Neural cell (in vitro differentiated cells): Measurements from ENCODE around the gene RAB1B. TPM values are rescaled to one million over a fixed set of nuclear protein-coding genes. Genes with fewer than 3 reads are reported as not detected.

Source experiments
- H2AFZ ChIP-seq: fragments of 200-600, 300-800 bp; sonication (generic), shearing (Covaris generic); 2 replicates; pipeline ENCODE4 v1.6.0; 2014; ENCODE audit warnings: low read depth, mild to moderate bottlenecking, antibody characterized with exemption, low read length, moderate library complexity
- H3F3A ChIP-seq: fragments of 200-600 bp; shearing (Covaris generic); 2 replicates; pipeline ENCODE4 v1.6.1; 2016; ENCODE audit warnings: mild to moderate bottlenecking, moderate library complexity, mixed read lengths, antibody characterized with exemption, low read length; ENCODE audit not compliant: insufficient read depth, poor library complexity, severe bottlenecking
- H3K27ac ChIP-seq: fragments of 200-600, 300-800 bp; sonication (generic), shearing (Covaris generic); 2 replicates; pipeline ENCODE4 v1.5.1; 2014; ENCODE audit warnings: mild to moderate bottlenecking, low read length, moderate library complexity
- H3K27me3 ChIP-seq: fragments of 300-800, 200-600 bp; sonication (generic), shearing (Covaris generic); 2 replicates; pipeline ENCODE4 v1.6.0; 2014; ENCODE audit warnings: mild to moderate bottlenecking, low read depth, low read length, moderate library complexity; ENCODE audit not compliant: insufficient read depth
- H3K36me3 ChIP-seq: fragments of 300-800, 200-600 bp; sonication (generic), shearing (Covaris generic); 2 replicates; pipeline ENCODE4 v1.5.1; 2014; ENCODE audit warnings: mild to moderate bottlenecking, antibody characterized with exemption, low read length, moderate library complexity; ENCODE audit not compliant: insufficient read depth
- H3K4me2 ChIP-seq: fragments of 300-800, 200-600 bp; sonication (generic), shearing (Covaris generic); 2 replicates; pipeline ENCODE4 v1.6.0; 2014; ENCODE audit warnings: mild to moderate bottlenecking, low read length
- H3K4me3 ChIP-seq: fragments of 300-800, 200-600 bp; sonication (generic), shearing (Covaris generic); 2 replicates; pipeline ENCODE4 v1.5.1; 2014; ENCODE audit warnings: mild to moderate bottlenecking, low read length, moderate library complexity
- H3K79me2 ChIP-seq: fragments of 200-600 bp; shearing (Covaris generic); replicated peaks from 2 replicates; pipeline ENCODE4 v1.6.0; 2014; ENCODE audit warnings: mild to moderate bottlenecking, low read length, moderate library complexity; ENCODE audit not compliant: insufficient read depth
- H3K9ac ChIP-seq: fragments of 300-800, 200-600 bp; sonication (generic), shearing (Covaris generic); 2 replicates; pipeline ENCODE4 v1.6.1; 2016; ENCODE audit warnings: mild to moderate bottlenecking, low read length, mixed read lengths
- H3K9me2 ChIP-seq: fragments of 200-600 bp; shearing (Covaris generic); 2 replicates; pipeline ENCODE4 v1.6.1; 2016; ENCODE audit warnings: mild to moderate bottlenecking, low read length, mixed read lengths; ENCODE audit not compliant: insufficient read depth
- H3K9me3 ChIP-seq: fragments of 200-600, 300-800 bp; sonication (generic), shearing (Covaris generic); 2 replicates; pipeline ENCODE4 v1.6.1; 2016; ENCODE audit warnings: mild to moderate bottlenecking, mixed run types, low read length, moderate library complexity, mixed read lengths
- H4K20me1 ChIP-seq: fragments of 200-600 bp; shearing (Covaris generic); 2 replicates; pipeline ENCODE4 v1.6.1; 2016; ENCODE audit warnings: mild to moderate bottlenecking, mixed run types; ENCODE audit not compliant: insufficient read depth
- EP300 ChIP-seq: fragments of 450-650 bp; conservative IDR thresholded peaks from 2 replicates; pipeline ENCODE4 v1.6.1; 2014; ENCODE audit warnings: antibody characterized with exemption, mild to moderate bottlenecking, moderate library complexity; ENCODE audit not compliant: poor library complexity, severe bottlenecking
- EZH2 ChIP-seq: fragments of 200-600, 300-800 bp; shearing (Covaris generic), sonication (generic); IDR thresholded peaks from 2 replicates; pipeline ENCODE4 v1.6.1; 2014; ENCODE audit warnings: antibody characterized with exemption, low read length, borderline replicate concordance, mild to moderate bottlenecking; ENCODE audit not compliant: insufficient read depth, poor library complexity, severe bottlenecking
- MXI1 ChIP-seq: fragments of 450-650 bp; conservative IDR thresholded peaks from 2 replicates; pipeline ENCODE4 v1.6.1; 2014; ENCODE audit warnings: antibody characterized with exemption, mild to moderate bottlenecking; ENCODE audit not compliant: poor library complexity, severe bottlenecking
- POLR2AphosphoS5 ChIP-seq: IDR thresholded peaks from 2 replicates; pipeline ENCODE4 v1.6.1; 2012
- RAD21 ChIP-seq: fragments of 450-650 bp; conservative IDR thresholded peaks from 2 replicates; pipeline ENCODE4 v1.6.1; 2014; ENCODE audit warnings: antibody characterized with exemption, mild to moderate bottlenecking, moderate library complexity
- SMC3 ChIP-seq: fragments of 450-650 bp; conservative IDR thresholded peaks from 2 replicates; pipeline ENCODE4 v1.6.1; 2014; ENCODE audit warnings: antibody characterized with exemption, mild to moderate bottlenecking, moderate library complexity; ENCODE audit not compliant: poor library complexity
- TAF1 ChIP-seq: IDR thresholded peaks from 2 replicates; pipeline ENCODE4 v1.6.1; 2012; ENCODE audit warnings: low read depth
- polyA minus RNA-seq: library from RNA; depleted of rRNA, polyadenylated mRNA; stranded (reverse); fragments of >200 nt; gene quantifications from 2 replicates; pipeline ENCODE4 v1.2.3, GENCODE V29; 2014
- polyA plus RNA-seq: library from polyadenylated mRNA; depleted of rRNA; stranded (reverse); fragments of >200 nt; gene quantifications from 2 replicates; pipeline ENCODE4 v1.2.3, GENCODE V29; 2014
- TF ChIP-seq, protein P1 (sequence below): IDR thresholded peaks from 2 replicates; pipeline ENCODE4 v1.6.1; 2012; ENCODE audit warnings: borderline replicate concordance
- TF ChIP-seq, protein P2 (sequence below): fragments of 450-650 bp; IDR thresholded peaks from 2 replicates; pipeline ENCODE4 v1.5.1; 2014; ENCODE audit warnings: antibody characterized with exemption, mild to moderate bottlenecking, moderate library complexity; ENCODE audit not compliant: poor library complexity, severe bottlenecking

Gene RAB1B
- polyA plus RNA-seq (27.2 and 27.9 TPM in 2 replicates), polyA minus RNA-seq (24.8 and 29.9 TPM in 2 replicates)

DNA sequence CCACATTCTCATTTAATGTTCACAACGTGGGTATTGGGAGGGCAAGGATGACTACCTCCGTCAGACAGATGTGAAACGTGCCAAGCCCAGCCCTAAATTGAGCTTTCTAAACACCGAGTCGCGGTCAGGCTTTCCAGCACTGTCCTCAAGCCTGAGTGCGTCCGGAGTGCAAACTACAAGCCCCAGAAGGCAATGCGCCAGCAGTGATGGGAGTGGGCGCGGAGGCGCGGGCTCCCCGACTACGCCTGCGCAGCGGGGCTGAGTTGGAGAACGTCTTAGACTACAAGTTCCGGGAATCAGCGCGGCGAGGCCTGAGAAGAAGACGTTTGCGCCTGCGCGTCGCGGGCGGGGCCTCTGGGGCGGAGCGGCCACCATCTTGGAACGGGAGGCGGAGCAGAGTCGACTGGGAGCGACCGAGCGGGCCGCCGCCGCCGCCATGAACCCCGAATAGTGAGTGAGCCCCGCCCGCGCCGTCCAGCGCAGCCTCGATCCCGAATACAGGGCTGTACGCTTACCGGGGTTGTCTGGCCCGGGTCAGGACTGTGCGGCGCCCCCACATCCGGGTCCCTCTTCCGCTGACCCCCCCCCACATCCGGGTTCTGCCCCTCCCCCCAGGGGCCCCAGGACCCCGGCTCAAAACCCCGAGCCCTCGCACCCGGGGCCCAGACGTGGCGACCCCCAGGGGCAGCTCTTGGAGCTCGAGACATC, at the start of gene RAB1B:
RAB1B (plus strand) TSS at position 396 of the 708 bp plus-strand sequence; CDS start at position 437, 41 bp downstream.
- Histone ChIP-seq H3K9me2 (no peaks in the 10 kb centered on the region), H4K20me1 (no peaks in the 10 kb centered on the region), H3F3A (no peaks in the 10 kb centered on the region), H3K9me3 (no peaks in the 10 kb centered on the region), H3K27me3 (no peaks in the 10 kb centered on the region), H3K4me2 (peak within 1 kb of the TSS; percentile 90), H3K36me3 (no peaks in the 10 kb centered on the region), H3K27ac (peak within 1 kb of the TSS; percentile 92), H3K4me3 (peak within 1 kb of the TSS; percentile 92), H3K9ac (peak within 1 kb of the TSS; percentile 96), H3K79me2 (peaks cover 20% of the 10 kb centered on the region), H2AFZ (peak within 1 kb of the TSS; percentile 60)
- TF ChIP-seq MXI1 = peak; percentile 8
- peak; percentile 84 for TF ChIP-seq POLR2AphosphoS5
- no peak for TF ChIP-seq SMC3
- TF ChIP-seq EZH2 = no peak

DNA sequence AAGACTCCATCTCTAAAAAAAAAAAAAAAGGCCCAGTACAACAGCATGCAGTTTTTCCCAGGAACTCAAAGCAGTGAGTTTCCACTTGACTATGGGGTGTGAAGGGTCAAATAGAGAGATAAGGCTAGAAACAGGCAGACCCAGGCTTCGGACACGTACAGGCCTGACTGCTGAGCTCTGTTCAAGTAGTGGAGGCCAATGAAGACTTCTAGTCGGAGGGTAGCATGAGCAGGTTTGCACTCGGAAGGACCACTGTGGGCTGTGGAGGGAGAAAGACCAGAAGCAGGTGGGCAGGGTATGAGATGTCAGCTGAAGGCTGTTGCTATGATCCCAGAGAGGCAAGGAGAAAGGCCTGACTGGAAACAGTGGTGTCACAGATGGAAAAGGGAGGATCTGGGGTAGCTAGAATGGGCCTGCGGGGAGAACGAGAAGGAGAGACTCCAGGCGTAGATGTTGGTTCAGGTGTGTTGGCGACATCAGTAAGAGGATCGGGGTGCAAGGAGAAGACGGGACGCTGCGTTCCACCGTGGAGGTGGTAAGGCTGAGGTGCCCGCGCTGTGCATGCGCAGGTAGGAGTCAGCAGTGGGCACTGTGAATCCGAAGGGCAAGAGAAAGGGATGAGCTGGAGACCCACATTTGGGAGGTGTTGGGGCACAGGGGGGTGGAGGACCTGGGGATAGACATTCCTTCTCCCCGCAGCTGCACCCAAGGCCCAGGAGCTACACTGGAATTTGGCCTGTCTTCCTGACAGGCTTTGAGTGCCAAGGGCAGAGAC, 49.4 kb upstream of the RAB1B start:
- Histone ChIP-seq H3K36me3 (peaks cover 3% of the 10 kb centered on the region), H3K4me2 (no peak overlapping the region), H3K4me3 (no peak overlapping the region), H3K27ac (no peak overlapping the region), H3K9ac (no peak overlapping the region), H3K9me3 (no peaks in the 10 kb centered on the region), H2AFZ (no peak overlapping the region), H3F3A (no peaks in the 10 kb centered on the region), H3K9me2 (no peaks in the 10 kb centered on the region), H3K79me2 (no peaks in the 10 kb centered on the region), H3K27me3 (no peaks in the 10 kb centered on the region), H4K20me1 (no peaks in the 10 kb centered on the region)
- no peak for TF ChIP-seq EP300
- no peak for TF ChIP-seq MXI1
- TF ChIP-seq EZH2 = no peak
- no peak for TF ChIP-seq SMC3
- no peak for TF ChIP-seq POLR2AphosphoS5
- TF ChIP-seq, protein P1, sequence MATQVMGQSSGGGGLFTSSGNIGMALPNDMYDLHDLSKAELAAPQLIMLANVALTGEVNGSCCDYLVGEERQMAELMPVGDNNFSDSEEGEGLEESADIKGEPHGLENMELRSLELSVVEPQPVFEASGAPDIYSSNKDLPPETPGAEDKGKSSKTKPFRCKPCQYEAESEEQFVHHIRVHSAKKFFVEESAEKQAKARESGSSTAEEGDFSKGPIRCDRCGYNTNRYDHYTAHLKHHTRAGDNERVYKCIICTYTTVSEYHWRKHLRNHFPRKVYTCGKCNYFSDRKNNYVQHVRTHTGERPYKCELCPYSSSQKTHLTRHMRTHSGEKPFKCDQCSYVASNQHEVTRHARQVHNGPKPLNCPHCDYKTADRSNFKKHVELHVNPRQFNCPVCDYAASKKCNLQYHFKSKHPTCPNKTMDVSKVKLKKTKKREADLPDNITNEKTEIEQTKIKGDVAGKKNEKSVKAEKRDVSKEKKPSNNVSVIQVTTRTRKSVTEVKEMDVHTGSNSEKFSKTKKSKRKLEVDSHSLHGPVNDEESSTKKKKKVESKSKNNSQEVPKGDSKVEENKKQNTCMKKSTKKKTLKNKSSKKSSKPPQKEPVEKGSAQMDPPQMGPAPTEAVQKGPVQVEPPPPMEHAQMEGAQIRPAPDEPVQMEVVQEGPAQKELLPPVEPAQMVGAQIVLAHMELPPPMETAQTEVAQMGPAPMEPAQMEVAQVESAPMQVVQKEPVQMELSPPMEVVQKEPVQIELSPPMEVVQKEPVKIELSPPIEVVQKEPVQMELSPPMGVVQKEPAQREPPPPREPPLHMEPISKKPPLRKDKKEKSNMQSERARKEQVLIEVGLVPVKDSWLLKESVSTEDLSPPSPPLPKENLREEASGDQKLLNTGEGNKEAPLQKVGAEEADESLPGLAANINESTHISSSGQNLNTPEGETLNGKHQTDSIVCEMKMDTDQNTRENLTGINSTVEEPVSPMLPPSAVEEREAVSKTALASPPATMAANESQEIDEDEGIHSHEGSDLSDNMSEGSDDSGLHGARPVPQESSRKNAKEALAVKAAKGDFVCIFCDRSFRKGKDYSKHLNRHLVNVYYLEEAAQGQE = no peak
- TF ChIP-seq RAD21 = no peak
- TF ChIP-seq, protein P2, sequence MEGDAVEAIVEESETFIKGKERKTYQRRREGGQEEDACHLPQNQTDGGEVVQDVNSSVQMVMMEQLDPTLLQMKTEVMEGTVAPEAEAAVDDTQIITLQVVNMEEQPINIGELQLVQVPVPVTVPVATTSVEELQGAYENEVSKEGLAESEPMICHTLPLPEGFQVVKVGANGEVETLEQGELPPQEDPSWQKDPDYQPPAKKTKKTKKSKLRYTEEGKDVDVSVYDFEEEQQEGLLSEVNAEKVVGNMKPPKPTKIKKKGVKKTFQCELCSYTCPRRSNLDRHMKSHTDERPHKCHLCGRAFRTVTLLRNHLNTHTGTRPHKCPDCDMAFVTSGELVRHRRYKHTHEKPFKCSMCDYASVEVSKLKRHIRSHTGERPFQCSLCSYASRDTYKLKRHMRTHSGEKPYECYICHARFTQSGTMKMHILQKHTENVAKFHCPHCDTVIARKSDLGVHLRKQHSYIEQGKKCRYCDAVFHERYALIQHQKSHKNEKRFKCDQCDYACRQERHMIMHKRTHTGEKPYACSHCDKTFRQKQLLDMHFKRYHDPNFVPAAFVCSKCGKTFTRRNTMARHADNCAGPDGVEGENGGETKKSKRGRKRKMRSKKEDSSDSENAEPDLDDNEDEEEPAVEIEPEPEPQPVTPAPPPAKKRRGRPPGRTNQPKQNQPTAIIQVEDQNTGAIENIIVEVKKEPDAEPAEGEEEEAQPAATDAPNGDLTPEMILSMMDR = no peak
- TF ChIP-seq TAF1 = no peak
